AG04449 (cell line): ENCODE results near the gene YTHDC1.

Experiments used
- CTCF ChIA-PET: fragments of 350-600 bp; formaldehyde crosslinking; extraction: SDS; loops from one replicate; lab custom pipeline; 2021; ENCODE audit warnings: antibody characterized with exemption; lab: Yijun Ruan, JAX
- POLR2A ChIA-PET: fragments of 400-600, 350-600 bp; formaldehyde crosslinking; extraction: SDS; loops from one replicate; lab custom pipeline; 2020; ENCODE audit warnings: antibody characterized with exemption, inconsistent platforms; lab: Yijun Ruan, JAX
- DNase-seq: peaks from one replicate; pipeline ENCODE4 v3.0.0-alpha.2; 2010; ENCODE audit warnings: low read depth, low spot score
- H3K4me3 ChIP-seq: 2 replicates; pipeline ENCODE4 v1.5.1; 2011; ENCODE audit warnings: low read depth, mild to moderate bottlenecking, control low read depth, low read length
- TF ChIP-seq, protein P1 (sequence below): IDR thresholded peaks from one replicate; pipeline ENCODE4 v1.5.1; 2011; ENCODE audit warnings: mild to moderate bottlenecking, moderate library complexity, low read length, control low read depth, inconsistent platforms; ENCODE audit not compliant: insufficient read depth; ENCODE audit errors: missing control alignments

YTHDC1 gene

DNA sequence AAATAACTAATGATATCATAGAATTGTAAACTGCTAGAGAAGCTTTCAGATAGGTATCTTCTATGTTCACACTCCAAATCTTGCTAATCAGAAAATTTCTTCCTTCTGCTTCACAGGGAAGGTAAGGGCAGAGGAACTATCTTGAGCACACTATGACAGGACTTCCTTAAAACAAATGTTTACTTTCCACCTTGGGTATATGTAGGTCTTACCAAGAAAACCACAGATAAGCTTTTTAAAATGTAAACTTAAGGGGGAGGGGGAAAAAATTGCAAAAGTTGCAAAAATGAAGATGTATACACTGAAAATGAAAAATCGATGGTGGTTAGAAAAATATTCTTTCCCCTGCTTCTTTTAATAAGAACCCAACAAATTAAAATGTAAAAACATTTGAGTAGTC, 30.9 kb downstream of the YTHDC1 start:
- TF ChIP-seq, protein P1, sequence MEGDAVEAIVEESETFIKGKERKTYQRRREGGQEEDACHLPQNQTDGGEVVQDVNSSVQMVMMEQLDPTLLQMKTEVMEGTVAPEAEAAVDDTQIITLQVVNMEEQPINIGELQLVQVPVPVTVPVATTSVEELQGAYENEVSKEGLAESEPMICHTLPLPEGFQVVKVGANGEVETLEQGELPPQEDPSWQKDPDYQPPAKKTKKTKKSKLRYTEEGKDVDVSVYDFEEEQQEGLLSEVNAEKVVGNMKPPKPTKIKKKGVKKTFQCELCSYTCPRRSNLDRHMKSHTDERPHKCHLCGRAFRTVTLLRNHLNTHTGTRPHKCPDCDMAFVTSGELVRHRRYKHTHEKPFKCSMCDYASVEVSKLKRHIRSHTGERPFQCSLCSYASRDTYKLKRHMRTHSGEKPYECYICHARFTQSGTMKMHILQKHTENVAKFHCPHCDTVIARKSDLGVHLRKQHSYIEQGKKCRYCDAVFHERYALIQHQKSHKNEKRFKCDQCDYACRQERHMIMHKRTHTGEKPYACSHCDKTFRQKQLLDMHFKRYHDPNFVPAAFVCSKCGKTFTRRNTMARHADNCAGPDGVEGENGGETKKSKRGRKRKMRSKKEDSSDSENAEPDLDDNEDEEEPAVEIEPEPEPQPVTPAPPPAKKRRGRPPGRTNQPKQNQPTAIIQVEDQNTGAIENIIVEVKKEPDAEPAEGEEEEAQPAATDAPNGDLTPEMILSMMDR = no peak
- ChIA-PET CTCF (interaction anchor here (1.0 to 1.4 kb wide), 2 partner anchors 47 to 56 kb away, joined by 3 to 4 read pairs; no protein-coding TSS in a partner anchor), POLR2A (no interaction called here)
- H3K4me3 ChIP-seq = no peak overlapping the region
- DNase-seq = no peak

DNA sequence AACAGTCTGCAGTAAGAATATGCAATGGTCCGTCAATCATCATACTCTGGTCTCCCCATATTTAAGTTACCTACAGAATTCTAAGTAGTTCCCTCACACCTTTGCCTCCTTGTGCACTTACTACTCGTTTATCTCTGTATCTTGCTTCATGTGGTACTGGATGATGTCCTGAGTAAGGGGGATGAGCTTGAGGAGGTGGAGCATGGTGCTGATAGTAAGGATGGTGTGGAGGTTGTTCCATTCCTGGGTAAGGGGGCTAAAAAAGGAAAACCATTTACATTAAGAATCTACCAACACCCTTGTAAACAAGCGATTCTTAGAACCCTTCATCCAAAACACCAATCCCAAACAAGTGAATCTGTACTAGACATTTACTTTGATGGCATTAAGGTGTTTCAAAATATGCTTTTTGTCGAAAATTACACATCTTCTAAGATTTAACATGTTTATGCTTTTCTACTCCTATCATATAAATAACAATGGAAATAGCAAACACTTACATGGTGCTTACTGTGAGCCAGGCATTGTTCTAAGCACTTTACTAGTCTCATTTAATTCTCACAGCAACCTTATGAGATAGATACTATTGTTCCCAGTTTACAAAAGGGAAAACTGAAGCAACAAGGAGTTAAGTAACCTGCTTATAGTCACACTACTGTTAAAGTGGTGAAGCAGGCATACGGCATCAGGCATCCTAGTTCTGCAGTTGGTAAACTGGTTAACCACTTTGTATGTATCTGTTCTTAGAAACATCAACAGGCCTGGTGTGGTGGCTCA, 33.5 kb downstream of the YTHDC1 start:
- no peak overlapping the region for H3K4me3 ChIP-seq
- POLR2A ChIA-PET = no interaction called here
- CTCF ChIA-PET = interaction anchor here (1.0 kb wide), 1 partner anchor 60 kb away, joined by 3 read pairs; no protein-coding TSS in a partner anchor
- TF ChIP-seq, protein P1 = no peak
- no peak for DNase-seq

GRCh38 chr4:68310651-68311247, 39.1 kb downstream of the YTHDC1 start:
- ChIA-PET POLR2A (no interaction called here), CTCF (interaction anchor here (1.1 kb wide), 1 partner anchor 39 kb away, joined by 3 read pairs; no protein-coding TSS in a partner anchor)
- TF ChIP-seq, protein P1 = no peak
- no peak for DNase-seq
- H3K4me3 ChIP-seq = no peak overlapping the region

GRCh38 chr4:68304731-68305130, 45.2 kb downstream of the YTHDC1 start:
- ChIA-PET POLR2A (no interaction called here), CTCF (interaction anchor here (2.6 kb wide), 1 partner anchor 71 kb away, joined by 10 read pairs; no protein-coding TSS in a partner anchor)
- DNase-seq = no peak
- H3K4me3 ChIP-seq = no peak overlapping the region
- TF ChIP-seq, protein P1 = no peak

DNA sequence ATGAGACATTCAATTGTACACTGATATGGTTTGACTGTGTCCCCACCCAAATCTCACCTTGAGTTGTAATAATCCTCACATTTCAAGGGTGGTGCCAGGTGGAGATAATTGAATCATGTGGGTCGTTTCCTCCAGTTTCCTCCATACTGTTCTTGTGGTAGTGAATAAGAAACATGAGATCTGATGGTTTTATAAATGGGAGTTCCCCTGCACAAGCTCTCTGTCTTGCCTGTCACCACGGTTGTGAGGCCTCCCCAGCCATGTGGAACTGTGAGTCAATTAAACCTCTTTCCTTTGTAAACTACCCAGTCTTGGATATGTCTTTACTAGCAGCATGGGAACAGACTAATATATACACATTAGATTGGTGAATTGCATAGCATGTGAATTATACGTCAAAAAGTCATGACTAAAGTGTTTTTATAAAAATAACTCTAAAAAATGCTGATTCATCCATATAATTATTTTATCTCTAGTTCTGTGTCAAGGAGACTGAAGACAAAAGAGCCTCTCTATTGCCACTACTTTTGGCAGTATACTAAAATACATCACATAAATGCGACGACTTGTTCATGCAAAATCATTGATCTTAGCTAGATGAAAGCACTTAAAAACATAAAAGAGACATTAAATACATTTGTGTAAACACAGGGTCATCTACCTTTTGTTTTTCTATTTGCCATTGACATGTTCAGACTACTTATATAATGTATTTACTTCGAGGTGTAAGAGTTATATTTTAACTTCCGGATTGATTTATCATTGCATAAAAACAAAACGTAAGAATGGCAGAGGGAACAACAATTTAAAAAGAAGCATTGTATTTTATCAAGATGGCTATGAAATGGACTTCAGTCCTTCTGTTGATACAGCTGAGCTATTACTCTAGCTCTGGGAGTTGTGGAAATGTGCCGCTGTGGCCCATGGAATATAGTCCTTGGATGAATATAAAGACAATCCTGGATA, 50.1 kb downstream of the YTHDC1 start:
- DNase-seq = no peak
- ChIA-PET POLR2A (no interaction called here), CTCF (no interaction called here)
- TF ChIP-seq, protein P1 = no peak
- no peak overlapping the region for H3K4me3 ChIP-seq
